ENCODE data around the gene INSYN1.

DNA sequence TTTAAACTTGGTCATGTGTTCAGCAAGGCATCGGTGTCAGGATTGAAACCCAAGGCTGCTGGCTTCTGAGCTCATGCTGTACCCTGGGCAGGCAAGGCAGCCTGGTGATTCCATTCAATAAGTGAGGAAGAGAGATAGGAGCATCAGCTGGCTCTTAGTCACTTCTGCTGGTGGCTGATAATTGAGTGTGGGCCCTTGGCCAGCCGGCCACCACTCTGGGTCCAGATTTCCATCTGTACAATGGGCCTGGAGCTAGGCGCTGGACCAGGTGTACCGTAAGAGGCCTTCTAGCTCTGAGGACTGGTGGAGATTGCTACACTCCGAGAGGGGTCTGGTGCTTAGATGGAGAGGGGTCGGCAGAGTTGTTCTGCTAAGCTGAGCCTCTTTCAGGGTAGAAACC lies 64.7 kb downstream of the INSYN1 start:
- TF ChIP-seq CTCF (IDR thresholded peaks at IDR 0.05; ENCODE audit: poor library complexity, severe bottlenecking) (no peak), MXI1 (conservative IDR thresholded peaks at IDR 0.05; ENCODE audit: poor library complexity, severe bottlenecking) (no peak), EZH2 (IDR thresholded peaks at IDR 0.05; ENCODE audit: borderline replicate concordance, insufficient read depth, low read length, poor library complexity, severe bottlenecking) (no peak), POLR2AphosphoS5 (IDR thresholded peaks at IDR 0.05) (no peak), EP300 (conservative IDR thresholded peaks at IDR 0.05; ENCODE audit: poor library complexity, severe bottlenecking) (no peak), TAF1 (IDR thresholded peaks at IDR 0.05; ENCODE audit: low read depth) (no peak), RAD21 (conservative IDR thresholded peaks at IDR 0.05) (no peak), SMC3 (conservative IDR thresholded peaks at IDR 0.05; ENCODE audit: poor library complexity) (no peak)
- TF ChIP-seq, protein P1, sequence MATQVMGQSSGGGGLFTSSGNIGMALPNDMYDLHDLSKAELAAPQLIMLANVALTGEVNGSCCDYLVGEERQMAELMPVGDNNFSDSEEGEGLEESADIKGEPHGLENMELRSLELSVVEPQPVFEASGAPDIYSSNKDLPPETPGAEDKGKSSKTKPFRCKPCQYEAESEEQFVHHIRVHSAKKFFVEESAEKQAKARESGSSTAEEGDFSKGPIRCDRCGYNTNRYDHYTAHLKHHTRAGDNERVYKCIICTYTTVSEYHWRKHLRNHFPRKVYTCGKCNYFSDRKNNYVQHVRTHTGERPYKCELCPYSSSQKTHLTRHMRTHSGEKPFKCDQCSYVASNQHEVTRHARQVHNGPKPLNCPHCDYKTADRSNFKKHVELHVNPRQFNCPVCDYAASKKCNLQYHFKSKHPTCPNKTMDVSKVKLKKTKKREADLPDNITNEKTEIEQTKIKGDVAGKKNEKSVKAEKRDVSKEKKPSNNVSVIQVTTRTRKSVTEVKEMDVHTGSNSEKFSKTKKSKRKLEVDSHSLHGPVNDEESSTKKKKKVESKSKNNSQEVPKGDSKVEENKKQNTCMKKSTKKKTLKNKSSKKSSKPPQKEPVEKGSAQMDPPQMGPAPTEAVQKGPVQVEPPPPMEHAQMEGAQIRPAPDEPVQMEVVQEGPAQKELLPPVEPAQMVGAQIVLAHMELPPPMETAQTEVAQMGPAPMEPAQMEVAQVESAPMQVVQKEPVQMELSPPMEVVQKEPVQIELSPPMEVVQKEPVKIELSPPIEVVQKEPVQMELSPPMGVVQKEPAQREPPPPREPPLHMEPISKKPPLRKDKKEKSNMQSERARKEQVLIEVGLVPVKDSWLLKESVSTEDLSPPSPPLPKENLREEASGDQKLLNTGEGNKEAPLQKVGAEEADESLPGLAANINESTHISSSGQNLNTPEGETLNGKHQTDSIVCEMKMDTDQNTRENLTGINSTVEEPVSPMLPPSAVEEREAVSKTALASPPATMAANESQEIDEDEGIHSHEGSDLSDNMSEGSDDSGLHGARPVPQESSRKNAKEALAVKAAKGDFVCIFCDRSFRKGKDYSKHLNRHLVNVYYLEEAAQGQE (IDR thresholded peaks at IDR 0.05; ENCODE audit: borderline replicate concordance), result no peak

All from neural cell (in vitro differentiated cells).